NCI-H446 (cell line): ENCODE data around the gene TBC1D3H.
"Not testable (repeated sequence)": the region's sequence is repeated elsewhere in the genome, so short reads cannot be mapped to it uniquely, and the experiment has no call there.

ENCODE experiments used
- DNase-seq, 2 experiments: peaks; one replicate each; lab custom pipeline; 2025; lab: John Stamatoyannopoulos, UW

TBC1D3H gene

DNA sequence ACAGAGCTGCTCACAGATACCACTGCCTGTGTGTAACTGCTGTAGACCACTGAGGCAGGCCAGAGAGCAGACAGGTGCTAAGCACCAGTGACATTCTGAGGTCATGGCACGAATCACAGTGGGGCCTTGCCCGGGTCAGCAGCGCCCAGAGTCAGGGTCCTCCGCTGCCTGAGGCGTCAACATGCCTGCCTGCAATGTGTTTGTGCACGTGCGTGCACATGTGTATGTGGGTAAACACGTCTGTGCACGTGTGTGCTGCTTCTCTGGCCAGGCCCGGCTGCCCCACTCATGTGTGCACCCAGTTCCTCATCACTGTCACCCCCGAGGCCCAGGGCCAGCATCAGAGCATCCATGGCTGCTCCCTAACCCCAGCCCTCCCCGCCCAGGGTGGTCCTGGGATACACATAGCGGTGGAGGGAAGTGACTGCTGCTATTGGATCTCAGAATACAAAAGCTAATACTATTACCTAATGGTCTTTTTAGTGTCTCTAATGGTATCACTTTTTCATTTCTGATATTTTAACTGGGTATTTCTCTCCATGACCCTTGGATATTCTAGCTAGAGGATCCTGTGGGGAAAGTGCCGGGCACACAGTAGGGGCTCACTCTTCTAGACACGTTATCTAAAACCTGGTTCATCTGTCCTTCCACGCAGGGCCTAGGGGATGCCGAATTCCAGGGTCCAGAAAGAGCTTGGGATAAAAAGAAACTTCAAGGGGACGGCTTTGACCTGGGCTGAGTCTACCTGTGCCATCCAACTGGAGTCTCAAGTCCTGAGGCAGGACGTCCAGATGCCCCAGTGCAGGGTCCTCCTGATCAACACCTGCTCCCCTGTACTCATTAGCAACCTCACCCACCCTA is at the start of gene TBC1D3H:
Gene TBC1D3H (minus strand): TSS at position 51 of the 861 bp plus-strand sequence. CDS start 1,540 bp downstream, outside the sequence.
- DNase-seq, result not testable (repeated sequence)

GRCh38 chr17:36428891-36429290 is 40.7 kb upstream of the TBC1D3H start:
- DNase-seq, result not testable (repeated sequence)

DNA sequence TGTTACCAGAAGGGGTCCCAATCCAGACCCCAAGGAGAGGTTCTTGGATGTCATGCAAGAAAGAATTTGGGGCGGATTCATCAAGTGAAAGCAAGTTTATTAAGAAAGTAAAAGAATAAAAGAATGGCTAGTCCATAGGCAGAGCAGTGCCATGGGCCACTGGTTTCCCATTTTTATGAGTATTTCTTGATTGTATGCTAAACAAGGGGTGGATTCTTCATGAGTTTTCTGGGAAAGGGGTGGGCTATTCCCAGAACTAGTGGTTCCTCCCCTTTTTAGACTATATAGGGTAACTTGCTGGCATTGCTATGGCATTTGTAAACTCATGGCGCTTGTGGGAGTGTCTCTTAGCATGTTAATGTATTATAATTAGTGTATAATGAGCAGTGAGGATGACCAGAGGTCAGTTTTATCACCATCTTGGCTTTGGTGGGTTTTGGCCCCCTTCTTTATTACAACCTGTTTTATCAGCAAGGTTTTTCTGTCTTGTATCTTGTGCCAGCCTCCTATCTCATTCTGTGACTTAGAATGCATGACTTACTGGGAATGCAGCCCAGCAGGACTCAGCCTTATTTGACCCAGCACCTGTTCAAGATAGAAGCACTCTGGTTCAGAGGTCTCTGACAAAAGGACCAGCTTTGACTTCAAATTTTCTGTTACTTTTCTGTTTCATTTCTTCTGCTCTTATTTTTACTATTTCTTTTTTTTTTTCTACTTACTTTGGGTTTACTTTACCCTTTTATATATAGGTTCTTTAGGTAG is 27.1 kb upstream of the TBC1D3H start:
- DNase-seq, result not testable (repeated sequence)

- not testable (repeated sequence) for DNase-seq
Observed at GRCh38 chr17:36390943-36391645, 2.9 kb upstream of the TBC1D3H start.

GRCh38 chr17:36375938-36376337 is 12.3 kb downstream of the TBC1D3H start:
- not testable (repeated sequence) for DNase-seq

- DNase-seq, result not testable (repeated sequence)
Observed at GRCh38 chr17:36362496-36362895, 25.7 kb downstream of the TBC1D3H start.
